ENCODE results near the gene DUSP28.

DNA sequence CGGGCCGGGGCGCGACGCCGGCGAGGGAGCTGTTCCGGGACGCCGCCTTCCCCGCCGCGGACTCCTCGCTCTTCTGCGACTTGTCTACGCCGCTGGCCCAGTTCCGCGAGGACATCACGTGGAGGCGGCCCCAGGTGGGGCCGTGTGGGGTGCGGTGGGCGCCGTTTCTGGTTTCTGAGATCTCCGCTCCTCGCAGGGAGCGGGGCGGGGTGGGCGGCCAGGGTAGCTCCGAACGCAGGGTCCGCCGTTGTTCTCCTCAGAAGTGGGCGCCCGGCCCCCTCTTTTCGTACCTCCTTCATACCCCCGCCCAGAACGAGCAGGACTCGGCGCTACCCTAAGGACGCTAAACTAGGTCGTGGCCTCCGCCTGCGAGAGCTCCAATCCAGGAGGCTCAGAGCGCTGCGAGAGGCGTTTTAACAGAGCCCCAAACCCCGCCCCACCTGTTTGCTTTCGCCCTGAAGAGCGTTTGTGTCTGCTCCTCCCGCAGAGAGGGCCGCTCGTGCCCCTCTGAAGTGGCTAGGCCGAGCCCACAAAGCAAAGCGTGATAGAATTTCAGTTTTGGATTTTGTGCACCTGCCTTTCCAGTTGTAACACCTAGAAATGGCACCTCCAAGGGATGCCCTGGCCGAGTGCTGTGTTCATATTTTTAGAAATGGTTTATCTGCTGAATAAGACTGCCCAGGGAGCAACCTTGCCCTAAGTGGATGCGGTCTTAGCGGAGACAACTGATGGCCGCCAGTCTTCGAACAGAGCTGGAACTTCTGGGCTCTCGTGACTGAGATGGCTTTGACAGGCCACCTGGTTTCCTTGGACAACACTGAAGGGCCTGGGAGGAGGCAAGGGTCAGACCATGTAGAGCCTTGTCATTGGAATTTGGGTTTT is 27.0 kb downstream of the DUSP28 start:
- peak; percentile 1 for TF ChIP-seq POLR2A (IDR thresholded peaks at IDR 0.05; ENCODE audit: low read length)
- TF ChIP-seq GATA1 (IDR thresholded peaks at IDR 0.05; ENCODE audit: low read depth, low read length) = no peak

Measured in erythroblast (primary cell).